HG03520 (cell line): ENCODE results near the gene FCHSD1.
"Not testable (repeated sequence)": the region's sequence is repeated elsewhere in the genome, so short reads cannot be mapped to it uniquely, and the experiment has no call there.

ENCODE experiments used
- ATAC-seq: cut with Tn5 transposase; IDR thresholded peaks from one replicate; pipeline ENCODE4 v1.9.1; 2021; ENCODE audit warnings: mild to moderate bottlenecking, moderate library complexity; ENCODE audit not compliant: unreplicated experiment

The FCHSD1 gene

DNA sequence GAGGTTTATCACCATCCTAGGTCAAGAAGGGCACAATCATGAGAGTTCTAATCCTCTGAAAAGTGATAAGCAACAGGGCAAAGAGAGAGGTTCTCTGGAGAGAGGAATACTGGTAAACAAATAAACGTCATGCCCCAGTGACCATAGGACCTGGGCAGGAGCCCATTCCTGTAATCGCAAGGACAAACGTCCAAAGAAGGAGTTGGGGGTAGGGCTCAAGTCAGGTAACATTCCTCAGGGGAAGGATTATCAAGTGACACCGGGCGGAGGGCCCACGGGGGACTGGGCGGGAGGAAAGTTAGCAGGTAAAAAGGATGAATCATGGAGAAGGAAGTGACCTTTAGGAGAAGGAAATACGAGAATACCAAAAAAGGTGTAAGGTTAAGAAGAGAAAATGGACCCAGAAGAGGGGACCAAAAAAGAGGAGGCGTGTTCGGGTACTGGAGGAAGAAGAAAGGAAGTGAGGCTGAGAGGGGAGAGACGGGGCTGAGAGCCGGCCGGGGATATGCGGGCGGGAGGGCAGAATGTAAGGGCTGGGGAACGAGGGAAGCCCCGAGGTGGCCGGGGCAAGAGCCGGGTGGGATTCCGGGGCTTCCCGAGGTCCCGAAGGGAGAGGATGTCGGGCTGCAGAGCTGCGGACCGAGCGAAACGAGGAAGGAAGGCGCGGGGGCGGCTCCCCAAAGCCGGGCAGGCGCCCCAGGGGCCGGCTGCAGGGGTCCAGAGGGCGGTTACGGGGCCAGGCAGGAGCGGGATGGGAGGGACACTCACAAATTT is 33.0 kb downstream of the FCHSD1 start:
- ATAC-seq: peak; percentile 24

DNA sequence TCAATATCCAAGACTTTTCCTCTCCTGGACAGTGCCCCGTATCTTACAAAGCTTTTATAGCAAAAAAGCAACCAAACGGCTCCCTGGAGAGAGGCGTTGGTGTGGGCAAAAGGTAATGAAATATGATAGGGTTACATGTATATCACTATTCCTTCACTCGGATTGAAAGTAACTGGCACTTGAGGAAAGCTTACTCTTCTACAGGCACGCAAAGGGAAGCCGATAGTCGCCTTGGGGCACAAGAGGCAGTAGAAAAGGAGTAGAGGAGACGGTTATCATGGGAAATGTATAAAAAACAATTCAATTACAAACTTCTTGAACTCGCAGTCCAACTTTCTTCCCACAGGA is 33.6 kb downstream of the FCHSD1 start:
- ATAC-seq: no peak

DNA sequence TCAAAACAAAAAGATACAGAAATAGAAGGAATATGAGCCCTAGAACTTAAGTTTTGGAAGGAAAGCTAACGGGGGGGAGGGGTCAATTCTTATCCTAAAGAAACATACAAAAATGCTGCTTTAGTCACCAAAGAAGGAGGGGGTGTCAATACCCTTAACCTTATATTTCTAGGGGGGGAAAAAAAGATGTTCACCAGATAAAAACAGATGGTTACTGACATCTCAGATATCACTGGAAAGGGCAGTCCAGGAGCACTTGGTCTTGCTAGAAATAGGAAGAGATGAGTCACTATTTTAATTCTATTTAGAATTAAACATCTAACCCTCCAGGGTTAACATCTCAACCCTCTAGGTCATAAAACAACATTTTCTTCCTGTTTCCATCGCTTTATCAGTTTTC is 34.1 kb downstream of the FCHSD1 start:
- ATAC-seq: no peak

DNA sequence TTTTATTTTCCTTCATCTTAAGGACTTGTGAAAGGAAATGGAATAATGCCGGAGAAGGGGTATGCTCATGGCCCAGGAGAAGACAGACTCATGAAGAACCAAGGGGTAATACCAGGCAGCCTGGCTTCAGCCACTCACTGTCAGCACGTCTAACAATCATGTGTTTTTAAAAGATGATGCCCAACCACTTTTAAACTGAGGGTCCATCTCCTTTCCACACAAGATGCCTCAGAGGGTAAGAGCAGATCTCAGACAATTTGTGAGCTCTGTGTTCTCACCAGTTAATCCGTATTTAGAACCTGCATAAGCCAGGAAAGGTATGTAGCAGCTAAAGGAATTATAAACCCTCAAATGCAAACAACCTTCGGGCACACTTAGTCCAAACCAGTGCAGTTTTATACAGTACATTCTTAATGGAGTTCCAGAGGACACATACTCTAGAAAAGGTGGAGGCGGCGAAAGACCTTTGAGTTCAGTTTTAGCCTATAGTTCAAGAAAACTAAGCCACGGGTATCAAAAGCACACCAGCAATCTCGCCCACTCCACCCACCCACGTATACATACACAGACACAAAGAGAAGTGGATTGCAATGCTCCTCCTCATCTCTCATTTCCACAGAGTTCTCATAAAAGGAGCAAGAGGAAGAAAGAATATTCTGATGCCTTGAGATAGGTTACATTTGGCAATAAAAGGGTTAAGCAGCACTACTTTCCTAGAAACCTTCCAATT is 35.1 kb downstream of the FCHSD1 start:
- no peak for ATAC-seq

DNA sequence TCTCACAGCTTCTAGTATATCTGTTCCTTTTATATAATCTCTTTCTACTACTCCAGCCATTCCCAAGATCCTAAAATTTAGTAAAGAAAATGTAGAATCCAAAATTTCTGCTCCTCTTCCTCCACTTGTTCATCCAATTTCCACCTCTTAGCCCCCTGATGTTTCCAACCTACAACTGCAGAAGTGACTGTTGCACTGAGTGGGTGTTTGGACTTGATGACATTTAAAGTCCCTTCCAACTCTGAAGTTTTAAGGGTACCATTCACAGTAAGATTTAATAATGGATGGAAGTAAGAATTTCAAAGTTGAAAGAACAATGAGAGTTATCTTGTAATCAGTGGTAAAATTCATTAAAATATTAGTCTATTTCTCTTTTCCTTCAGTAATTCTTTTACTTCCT is 37.9 kb downstream of the FCHSD1 start:
- ATAC-seq: no peak

DNA sequence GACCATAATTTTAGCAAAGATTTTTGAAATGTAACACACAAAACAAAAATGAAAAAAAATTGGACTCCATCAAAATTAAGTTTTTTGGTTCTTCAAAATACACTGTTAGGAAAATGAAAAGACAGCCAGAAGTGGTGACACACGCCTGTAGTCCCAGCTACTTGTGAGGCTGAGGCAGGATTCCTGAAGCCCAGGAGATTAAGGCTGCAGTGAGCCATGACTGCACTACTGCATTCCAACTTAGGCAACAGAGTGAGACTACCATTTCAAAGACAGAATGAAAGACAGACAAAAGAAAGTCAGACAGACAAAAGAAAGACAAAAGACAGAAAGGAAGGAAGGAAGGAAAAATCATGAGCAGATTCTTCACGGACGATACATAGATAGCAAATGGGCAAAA is 39.9 kb downstream of the FCHSD1 start:
- ATAC-seq: no peak

DNA sequence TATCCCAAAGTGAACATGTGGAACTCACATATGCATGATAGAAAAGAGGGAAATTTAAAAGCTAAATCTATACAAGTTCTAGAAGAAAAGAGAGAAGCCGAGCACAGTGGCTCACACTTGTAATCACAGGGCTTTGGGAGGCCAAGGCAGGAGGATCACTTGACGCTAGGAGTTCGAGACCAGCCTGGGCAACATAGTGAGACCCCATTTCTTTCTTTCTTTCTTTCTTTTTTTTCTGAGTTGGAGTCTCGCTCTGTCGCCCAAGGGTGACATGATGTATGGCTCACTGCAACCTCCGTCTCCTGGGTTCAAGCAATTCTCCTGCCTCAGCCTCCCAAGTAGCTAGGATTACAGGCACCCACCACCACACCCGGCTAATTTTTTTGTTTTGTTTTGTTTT is 41.3 kb downstream of the FCHSD1 start:
- not testable (repeated sequence) for ATAC-seq

DNA sequence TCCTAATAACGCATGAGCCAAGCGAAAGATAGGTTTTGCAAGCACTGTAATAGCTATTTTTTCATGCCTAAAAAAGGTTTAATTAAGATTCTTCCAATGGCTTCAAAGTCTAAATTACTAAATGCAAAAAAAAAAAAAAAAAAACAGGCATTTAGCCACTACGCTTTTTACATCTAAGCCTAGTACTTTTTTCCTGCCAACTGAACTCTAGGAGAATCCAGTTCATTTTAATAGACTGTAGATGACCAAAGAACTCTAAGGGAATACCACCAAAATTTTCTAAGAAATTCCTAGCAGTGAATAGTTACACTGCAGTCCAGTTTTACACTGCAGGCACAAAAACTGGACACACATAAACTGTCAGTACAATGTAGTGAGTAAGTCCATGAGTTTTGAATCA is 42.2 kb downstream of the FCHSD1 start:
- ATAC-seq: no peak

DNA sequence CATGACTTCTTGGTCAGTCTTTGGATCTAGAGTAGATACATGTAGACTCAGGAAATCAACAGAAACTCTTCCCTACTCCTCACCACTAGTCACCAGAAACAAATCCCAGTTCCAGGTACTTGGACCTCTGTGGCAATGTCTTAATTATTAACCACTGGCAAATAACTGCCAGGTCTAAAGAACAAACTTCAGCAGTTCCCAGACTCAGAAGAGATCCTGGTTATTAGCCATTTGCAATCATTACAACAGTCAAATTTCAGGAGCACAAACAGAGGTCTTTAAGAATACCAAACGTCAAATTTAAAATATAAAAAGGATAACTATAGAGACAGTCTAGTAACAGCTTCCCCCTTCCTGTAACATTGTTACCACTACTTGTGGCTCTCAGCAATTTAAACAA is 42.7 kb downstream of the FCHSD1 start:
- no peak for ATAC-seq

DNA sequence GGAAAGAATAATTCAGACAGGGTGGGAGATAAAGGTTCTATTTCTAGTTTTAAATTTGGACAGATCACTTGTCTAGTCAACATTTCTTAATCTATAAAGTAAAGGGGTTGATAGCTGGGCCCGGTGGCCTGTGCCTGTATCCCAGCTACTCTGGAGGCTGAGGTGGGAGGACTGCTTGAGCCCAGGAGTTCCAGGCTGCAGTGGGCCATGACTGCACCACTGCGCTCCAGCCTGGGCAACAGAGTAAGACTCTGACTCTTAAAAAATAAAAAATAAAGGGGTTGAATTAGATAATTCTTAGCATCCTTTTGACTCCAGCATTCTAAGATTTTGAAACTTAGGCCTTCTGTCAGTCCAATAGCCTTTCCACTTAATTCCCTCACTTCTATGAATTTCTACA is 43.2 kb downstream of the FCHSD1 start:
- ATAC-seq: no peak

DNA sequence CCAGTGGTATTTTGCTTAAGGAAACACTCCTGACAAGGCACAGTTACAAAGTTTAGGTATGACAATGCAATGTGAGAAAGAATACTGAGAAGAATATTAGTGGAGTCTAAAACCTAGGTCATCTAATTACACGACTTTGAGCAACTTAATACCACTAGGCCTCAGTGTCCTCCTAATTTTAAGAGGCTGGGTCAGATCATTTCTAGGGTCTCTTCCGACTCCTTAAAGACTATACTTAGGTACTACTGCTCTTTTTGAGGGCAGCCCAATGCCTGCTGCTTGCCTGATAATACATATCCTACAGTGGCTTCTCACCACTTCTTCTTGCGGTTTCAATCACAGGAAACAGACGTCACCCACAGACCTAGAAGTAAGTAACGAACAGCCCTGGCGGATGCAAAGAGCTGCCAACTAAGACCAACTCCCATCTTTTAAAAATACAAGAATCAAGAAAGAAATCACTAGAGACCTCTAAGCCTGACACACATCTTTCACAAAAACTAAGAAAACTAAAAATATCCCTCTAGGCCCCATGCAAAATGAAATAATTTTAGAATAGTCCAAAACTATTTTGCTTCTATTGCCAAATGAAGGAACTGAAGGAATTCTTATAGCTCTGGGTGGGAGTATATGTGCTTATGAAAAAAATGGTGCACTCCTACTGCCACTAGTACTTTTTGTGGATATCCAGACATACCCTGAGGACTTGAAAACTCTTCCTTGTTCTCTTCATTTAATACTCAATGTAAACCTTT is 45.5 kb downstream of the FCHSD1 start:
- ATAC-seq: peak; percentile 93

DNA sequence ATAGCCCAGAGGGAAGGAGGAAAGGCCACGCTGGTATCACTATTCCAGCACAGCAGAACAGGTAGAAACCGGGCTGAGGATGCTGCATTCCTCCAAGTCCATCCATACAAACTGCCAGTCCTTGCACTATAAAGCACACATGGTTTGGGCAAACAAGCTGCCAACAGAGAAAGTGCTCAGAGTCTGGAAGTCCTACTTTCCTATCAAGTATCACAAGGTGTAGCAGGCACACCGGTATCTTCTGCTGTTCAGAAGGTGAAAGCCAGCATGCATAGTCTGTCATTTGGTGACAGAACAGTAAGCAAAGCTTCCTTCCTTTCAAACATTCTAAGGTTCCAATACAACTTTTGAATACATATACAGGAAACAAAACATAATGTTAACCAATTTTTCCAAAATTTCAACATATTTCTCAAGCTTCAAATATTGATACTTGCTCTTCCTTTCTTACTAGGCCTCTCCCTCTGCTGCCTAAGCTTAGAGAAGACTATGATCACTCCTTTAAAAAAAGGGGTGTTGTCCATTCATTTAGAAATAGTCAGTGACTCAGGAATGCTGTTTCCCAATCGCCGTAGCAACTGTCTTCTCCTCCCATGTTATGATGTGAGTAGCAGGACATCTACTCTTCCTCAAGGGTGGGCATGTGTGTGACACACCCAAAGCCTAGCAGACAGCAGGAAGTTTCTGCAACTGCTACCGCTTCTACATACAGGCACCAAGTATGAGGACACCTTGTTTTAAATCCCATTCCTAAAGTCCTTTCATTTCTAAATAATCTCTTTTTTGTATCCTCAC is 47.1 kb downstream of the FCHSD1 start:
- no peak for ATAC-seq

DNA sequence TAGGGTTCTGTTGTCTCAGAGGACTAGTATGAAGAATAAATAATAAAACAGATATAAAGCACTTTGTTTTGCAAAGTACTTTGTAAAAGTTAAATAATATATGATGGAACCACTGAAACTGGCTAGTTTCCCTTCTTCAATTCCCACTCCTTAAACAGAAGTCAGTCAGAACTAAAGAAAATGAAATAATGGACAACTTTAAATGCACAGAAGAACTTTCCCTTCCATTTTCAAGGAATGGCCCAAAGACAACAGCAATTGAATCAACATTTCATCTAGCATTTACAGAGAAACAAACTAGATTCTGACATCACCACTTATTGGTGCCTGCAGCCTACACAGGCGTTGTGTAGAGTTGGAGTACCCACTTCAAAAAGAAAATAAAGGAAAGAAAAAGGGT is 48.6 kb downstream of the FCHSD1 start:
- no peak for ATAC-seq

DNA sequence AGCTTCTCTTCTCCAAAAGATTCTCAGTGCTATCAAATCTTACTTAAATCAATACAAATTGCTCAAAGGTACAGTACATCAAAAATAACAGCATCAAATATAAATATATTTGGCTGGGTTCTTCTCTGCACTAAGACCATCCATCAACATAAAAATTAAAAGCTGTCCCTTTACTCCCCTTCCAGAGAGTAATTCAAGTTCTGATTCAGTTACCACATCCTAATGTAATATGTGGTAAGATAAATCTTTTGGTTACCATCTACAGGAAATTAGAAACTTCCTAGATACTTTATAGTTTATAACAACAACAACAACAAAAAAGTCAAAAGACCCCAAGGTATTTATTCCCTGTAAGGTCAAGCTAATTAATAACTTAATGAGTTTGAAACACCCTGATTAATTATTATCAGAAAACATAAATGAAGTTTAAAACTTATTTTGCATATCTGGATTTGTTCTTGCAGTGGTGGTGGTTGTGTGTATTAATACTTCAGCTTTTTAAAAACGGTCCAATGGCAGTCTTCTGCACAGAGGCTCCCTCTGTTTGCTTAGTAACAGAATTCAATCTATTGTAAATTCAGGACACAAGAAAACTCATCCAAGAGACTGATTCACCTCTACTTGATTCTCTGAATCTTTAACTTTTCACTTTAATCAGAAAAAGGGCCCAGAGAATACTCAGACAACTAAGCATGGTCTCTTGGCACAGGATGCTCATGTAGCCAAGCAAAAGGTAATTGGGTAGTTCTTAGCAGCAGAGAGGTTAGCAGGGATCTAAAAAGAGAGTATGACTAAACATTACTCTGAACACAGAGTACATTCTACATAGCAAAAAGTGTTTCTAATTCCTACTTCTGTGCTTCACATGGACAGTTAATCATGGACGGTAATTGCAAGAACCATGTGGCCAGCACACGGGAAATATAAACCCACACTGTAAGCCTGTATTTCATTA is 52.5 kb downstream of the FCHSD1 start:
- ATAC-seq: no peak

DNA sequence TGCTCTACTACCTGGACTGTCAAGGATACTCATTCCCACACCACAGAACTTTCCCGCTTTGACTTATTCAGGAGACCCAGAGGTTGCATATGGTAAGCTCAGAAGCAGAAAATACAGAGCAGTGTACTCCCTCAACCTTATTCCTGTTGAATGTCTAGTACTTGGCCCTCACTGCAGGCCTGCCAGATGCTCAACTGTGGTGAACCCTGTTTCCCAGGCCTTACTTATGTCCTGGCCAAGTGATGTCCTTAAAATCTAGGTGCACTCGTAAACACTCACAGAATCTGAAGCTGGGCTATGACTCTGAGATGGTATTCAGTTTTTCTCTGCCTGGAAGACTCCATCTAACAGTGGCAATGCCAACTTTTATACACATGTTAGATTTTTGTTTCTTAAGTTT is 53.4 kb downstream of the FCHSD1 start:
- no peak for ATAC-seq

DNA sequence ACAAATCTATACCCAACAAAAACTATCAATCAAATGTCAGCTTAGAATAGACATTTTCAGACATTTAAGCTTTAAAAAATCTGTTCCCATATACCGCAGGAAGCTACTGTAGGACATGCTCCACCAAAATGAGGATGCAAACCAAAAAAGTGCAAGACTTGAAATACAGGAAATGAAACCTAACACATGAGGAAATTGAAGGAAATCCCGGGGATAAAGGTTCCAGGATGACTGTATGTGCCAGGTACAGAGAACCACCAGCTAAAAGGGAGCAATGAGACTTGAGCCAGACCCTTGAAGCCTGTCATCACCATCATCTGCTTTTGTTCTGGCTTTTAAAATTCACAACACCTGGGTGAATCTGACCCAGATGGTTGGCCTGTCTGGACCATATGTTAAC is 53.8 kb downstream of the FCHSD1 start:
- ATAC-seq: no peak

DNA sequence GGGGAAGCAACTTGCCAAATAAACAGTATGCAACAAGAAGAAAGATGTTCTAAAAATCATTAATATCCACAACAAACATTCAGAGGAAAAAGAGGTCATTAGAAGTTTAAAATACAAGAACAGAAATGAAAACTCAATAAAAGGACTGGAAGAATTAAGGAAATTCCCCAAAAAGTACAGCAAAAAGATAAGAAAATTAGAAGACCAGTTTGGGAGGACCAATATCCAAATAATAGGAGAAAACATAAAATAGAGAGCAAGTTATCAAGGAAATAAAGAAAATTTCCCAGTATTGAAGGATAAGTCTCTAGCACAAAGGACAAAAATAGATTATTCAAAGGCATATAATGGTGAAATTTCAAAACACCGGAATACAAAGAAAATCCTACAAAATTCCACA is 54.4 kb downstream of the FCHSD1 start:
- no peak for ATAC-seq

DNA sequence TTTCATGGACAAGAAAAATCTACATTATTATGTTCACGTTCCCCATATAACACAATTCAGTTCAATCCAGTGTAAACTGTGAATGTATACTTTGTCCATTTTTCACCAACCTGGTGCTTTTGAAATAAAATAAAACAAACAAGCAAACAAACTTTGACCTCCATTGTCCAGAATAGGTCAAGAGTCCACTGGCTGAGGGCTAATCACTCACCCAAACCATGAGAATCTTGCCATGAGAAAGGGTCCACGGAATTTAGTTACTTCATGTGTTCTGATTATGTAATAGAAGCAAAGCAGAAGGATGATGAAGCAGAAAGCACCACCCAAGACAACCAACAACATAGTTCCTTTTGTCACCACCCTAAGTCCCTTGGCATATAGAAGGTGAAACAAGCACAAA is 61.1 kb downstream of the FCHSD1 start:
- ATAC-seq: no peak
